SK-N-SH treated with all-trans-retinoic acid at 6 μM for 48 hours (cell line): Measurements from ENCODE around the gene CDYL.

Experiments
- ATAC-seq: fragments of 200-7000 bp; cut with Tn5 transposase; 3 replicates; pipeline ENCODE4 v1.9.1; 2020; ENCODE audit warnings: mild to moderate bottlenecking, moderate library complexity
- ARNTL ChIP-seq: fragments of 450-650 bp; formaldehyde crosslinking; IDR thresholded peaks from 2 replicates; pipeline ENCODE4 v1.5.0; 2020; ENCODE audit warnings: low read depth, mild to moderate bottlenecking, moderate library complexity, borderline replicate concordance
- BACH2 ChIP-seq: fragments of 250-450 bp; sonication (Bioruptor Pico); IDR thresholded peaks from 2 replicates; pipeline ENCODE4 v1.9.0; 2021; ENCODE audit warnings: mild to moderate bottlenecking, borderline replicate concordance
- CSDC2 ChIP-seq: fragments of 250-450 bp; sonication (Bioruptor Pico); IDR thresholded peaks from 2 replicates; pipeline ENCODE4 v1.5.0; 2020; ENCODE audit warnings: mild to moderate bottlenecking, moderate library complexity
- ESRRG ChIP-seq: fragments of 250-450 bp; sonication (Bioruptor Pico); IDR thresholded peaks from 2 replicates; pipeline ENCODE4 v1.6.1; 2021; ENCODE audit warnings: mild to moderate bottlenecking
- GLIS3 ChIP-seq: fragments of 250-450 bp; sonication (Bioruptor Pico); IDR thresholded peaks from 2 replicates; pipeline ENCODE4 v1.5.0; 2020; ENCODE audit warnings: mild to moderate bottlenecking, moderate library complexity
- ISL1 ChIP-seq: fragments of 250-450 bp; sonication (Bioruptor Pico); IDR thresholded peaks from 2 replicates; pipeline ENCODE4 v2.1.2; 2022; ENCODE audit warnings: mild to moderate bottlenecking, moderate library complexity
- OSR1 ChIP-seq: fragments of 250-450 bp; sonication (Bioruptor Pico); IDR thresholded peaks from 2 replicates; pipeline ENCODE4 v1.8.0; 2022; ENCODE audit warnings: moderate library complexity, mild to moderate bottlenecking, inconsistent platforms
- PPARA ChIP-seq: fragments of 250-450 bp; sonication (Bioruptor Pico); IDR thresholded peaks from 2 replicates; pipeline ENCODE4 v1.5.0; 2020; ENCODE audit warnings: mild to moderate bottlenecking, borderline replicate concordance
- RARB ChIP-seq: fragments of 250-450 bp; sonication (Bioruptor Pico); IDR thresholded peaks from 2 replicates; pipeline ENCODE4 v1.8.0; 2021; ENCODE audit warnings: mild to moderate bottlenecking, moderate library complexity
- SNAI2 ChIP-seq: fragments of 250-450 bp; sonication (Bioruptor Pico); IDR thresholded peaks from 2 replicates; pipeline ENCODE4 v1.5.0; 2020; ENCODE audit warnings: mild to moderate bottlenecking, moderate library complexity
- TCF4 ChIP-seq: fragments of 250-450 bp; sonication (Bioruptor Pico); IDR thresholded peaks from 2 replicates; pipeline ENCODE4 v1.8.0; 2021; ENCODE audit warnings: mild to moderate bottlenecking, moderate library complexity, borderline replicate concordance
- TOX ChIP-seq: fragments of 250-450 bp; sonication (Bioruptor Pico); IDR thresholded peaks from 2 replicates; pipeline ENCODE4 v1.8.0; 2021; ENCODE audit warnings: mild to moderate bottlenecking, moderate library complexity, borderline replicate concordance
- ZC3H10 ChIP-seq: fragments of 250-450 bp; sonication (Bioruptor Pico); IDR thresholded peaks from 2 replicates; pipeline ENCODE4 v1.5.1; 2021; ENCODE audit warnings: mild to moderate bottlenecking, moderate library complexity
- ZFP3 ChIP-seq: fragments of 250-450 bp; sonication (Bioruptor Pico); IDR thresholded peaks from 2 replicates; pipeline ENCODE4 v1.5.0; 2020; ENCODE audit warnings: mild to moderate bottlenecking, moderate library complexity
- ZFP30 ChIP-seq: fragments of 450-650 bp; formaldehyde crosslinking; IDR thresholded peaks from 2 replicates; pipeline ENCODE4 v1.5.0; 2022; ENCODE audit warnings: mild to moderate bottlenecking, moderate library complexity
- ZNF70 ChIP-seq: fragments of 450-650 bp; formaldehyde crosslinking; IDR thresholded peaks from 2 replicates; pipeline ENCODE4 v1.5.0; 2020; ENCODE audit warnings: mild to moderate bottlenecking, moderate library complexity
- ZNF8 ChIP-seq: fragments of 450-650 bp; formaldehyde crosslinking; IDR thresholded peaks from 2 replicates; pipeline ENCODE4 v1.5.0; 2020; ENCODE audit warnings: mild to moderate bottlenecking, moderate library complexity
- TF ChIP-seq, protein P1 (sequence below): fragments of 250-450 bp; sonication (Bioruptor Pico); IDR thresholded peaks from 2 replicates; pipeline ENCODE4 v1.5.1; 2020; ENCODE audit warnings: low read depth, mild to moderate bottlenecking, moderate library complexity
- TF ChIP-seq, protein P2 (sequence below): fragments of 250-450 bp; sonication (Bioruptor Pico); IDR thresholded peaks from 2 replicates; pipeline ENCODE4 v1.5.0; 2020; ENCODE audit warnings: mild to moderate bottlenecking, moderate library complexity
- TF ChIP-seq, protein P3 (sequence below): fragments of 250-450 bp; sonication (Bioruptor Pico); IDR thresholded peaks from 2 replicates; pipeline ENCODE4 v1.8.0; 2021; ENCODE audit warnings: low read depth, mild to moderate bottlenecking, moderate library complexity, borderline replicate concordance
- TF ChIP-seq, protein P4 (sequence below): fragments of 250-450 bp; sonication (Bioruptor Pico); IDR thresholded peaks from 2 replicates; pipeline ENCODE4 v1.5.1; 2021; ENCODE audit warnings: mild to moderate bottlenecking, moderate library complexity

The CDYL gene

DNA sequence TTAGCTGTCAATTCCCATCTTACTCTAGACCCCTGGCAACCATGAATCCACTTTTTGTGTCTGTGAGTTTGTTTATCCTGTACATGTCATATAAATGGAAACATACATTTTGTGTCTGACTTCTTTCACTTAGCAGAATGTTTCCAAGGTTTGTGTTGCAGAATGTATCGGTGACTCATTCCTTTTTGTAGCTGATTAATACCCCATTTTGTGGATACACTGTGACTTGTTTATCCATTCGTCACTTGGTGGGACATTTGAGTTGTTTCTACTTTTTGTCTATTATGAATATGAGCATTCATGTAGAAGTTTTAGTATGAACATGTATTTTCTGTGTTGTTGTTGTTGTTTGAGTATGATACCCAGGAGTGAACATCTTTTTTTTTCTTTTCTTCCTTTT, 21.4 kb downstream of the CDYL start:
- TF ChIP-seq ARNTL (CRISPR knock-in tag) = no peak
- no peak for TF ChIP-seq OSR1
- TF ChIP-seq ISL1 (CRISPR knock-in tag) = no peak
- no peak for TF ChIP-seq GLIS3
- no peak for TF ChIP-seq ZFP3 (CRISPR knock-in tag)
- no peak for TF ChIP-seq TOX (CRISPR knock-in tag)
- no peak for TF ChIP-seq ZC3H10 (CRISPR knock-in tag)
- TF ChIP-seq, protein P1, sequence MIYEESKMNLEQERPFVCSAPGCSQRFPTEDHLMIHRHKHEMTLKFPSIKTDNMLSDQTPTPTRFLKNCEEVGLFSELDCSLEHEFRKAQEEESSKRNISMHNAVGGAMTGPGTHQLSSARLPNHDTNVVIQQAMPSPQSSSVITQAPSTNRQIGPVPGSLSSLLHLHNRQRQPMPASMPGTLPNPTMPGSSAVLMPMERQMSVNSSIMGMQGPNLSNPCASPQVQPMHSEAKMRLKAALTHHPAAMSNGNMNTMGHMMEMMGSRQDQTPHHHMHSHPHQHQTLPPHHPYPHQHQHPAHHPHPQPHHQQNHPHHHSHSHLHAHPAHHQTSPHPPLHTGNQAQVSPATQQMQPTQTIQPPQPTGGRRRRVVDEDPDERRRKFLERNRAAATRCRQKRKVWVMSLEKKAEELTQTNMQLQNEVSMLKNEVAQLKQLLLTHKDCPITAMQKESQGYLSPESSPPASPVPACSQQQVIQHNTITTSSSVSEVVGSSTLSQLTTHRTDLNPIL (CRISPR knock-in tag) = no peak
- ATAC-seq = no peak

DNA sequence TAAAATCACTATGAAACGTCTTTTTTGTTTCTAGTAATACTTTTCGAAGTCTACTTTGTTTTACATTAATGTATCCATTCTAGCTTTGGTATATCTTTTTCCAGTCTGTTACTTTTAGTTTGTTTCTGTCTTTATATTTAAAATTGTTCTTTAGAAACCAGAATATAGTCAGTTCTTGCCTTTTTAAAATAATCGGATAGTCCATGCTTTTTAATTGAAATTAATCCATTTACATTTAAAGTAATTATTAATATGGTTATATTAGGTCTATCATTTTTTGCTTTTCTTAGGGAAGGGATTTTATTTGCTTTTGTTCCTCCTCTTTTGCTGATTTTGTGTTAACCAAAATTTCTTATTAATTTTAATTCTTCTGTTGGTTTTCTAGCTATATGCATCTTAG, 23.7 kb downstream of the CDYL start:
- no peak for ATAC-seq
- TF ChIP-seq GLIS3 = no peak
- TF ChIP-seq SNAI2 = no peak
- TF ChIP-seq OSR1 = no peak
- no peak for TF ChIP-seq RARB (CRISPR knock-in tag)

DNA sequence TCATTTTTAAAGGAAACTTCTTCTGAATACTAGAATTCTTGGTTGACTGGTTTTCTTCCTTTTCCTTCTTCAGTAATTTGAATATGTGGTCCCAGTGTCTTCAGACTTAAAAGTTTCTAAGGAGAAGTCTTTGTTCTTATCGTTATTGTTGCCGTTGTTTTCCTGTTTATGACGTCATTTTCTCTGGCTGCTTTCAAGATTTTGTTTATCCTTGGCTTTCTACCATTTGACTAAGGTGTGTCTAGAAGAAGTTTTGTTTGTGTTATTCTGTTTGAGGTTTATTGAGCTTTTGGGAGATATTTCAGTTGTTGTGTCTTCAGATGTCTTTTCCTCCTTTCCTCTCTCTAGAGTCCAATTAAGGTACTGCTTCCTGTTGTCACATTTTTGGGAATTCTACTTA, 24.5 kb downstream of the CDYL start:
- ATAC-seq = no peak

DNA sequence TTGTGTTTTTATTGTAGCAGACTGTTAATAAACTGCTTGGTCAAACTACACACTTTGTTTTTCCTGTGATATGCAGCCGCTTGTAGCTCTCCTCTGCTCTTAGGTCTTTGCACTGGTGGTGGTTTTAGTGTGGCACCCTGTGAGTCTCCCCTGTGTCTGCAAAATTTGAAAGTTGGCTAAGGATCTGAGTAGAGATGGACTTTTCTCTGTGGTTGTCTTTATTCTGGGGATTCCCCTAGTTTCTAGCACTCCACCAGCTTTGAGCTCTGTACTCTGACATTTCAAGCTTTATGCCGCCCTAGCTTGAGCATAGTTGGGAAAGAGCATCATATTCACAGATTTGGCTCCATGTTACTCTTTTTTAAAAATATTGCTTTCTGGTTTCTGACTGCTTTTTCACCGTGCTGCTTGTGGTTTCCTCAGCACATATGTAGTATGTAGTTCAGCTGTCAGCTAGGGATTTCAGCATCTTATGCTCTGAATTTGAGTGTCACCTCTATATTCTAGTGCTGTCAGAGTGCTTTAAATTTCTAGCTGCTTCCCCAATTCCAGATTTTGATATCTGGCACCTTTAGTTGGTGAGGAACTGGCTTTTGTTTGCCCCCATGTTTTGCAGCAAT, 25.4 kb downstream of the CDYL start:
- no peak for ATAC-seq
- no peak for TF ChIP-seq ZNF70 (CRISPR knock-in tag)

More for the DNA sequence above, 24.5 kb downstream of the CDYL start:
- TF ChIP-seq SNAI2 (no peak), TCF4 (CRISPR knock-in tag) (no peak), OSR1 (no peak)

DNA sequence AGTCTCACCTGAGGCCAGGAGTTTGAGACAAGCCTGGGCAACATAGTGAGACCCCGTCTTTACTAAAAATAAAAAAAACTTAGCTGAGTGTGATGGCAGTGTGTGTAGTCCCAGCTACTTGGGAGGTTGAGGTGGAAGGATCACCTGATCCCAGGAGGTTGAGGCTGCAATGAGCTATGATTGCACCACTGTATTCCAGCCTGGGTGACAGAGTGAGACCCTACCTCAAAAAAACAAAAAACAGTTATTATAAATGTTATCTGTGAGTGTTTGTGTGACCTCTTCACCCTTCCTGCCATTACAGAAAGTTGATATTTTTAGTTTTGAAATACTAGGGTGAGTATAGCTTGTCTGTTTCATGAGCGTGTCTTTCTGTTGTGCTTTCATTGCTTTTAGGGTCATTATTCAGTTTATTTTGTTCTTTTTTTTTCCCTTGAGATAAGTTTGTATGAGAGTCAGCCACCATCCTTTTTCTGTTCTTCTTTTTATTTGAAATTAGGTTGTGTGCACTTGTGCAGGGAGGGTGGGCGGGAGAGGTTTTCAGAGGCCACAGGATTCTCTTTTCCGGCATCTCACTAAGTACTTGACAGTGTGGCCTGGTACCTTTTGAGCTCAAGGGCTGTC, 26.2 kb downstream of the CDYL start:
- no peak for TF ChIP-seq GLIS3
- no peak for TF ChIP-seq CSDC2 (CRISPR knock-in tag)
- ATAC-seq = no peak

DNA sequence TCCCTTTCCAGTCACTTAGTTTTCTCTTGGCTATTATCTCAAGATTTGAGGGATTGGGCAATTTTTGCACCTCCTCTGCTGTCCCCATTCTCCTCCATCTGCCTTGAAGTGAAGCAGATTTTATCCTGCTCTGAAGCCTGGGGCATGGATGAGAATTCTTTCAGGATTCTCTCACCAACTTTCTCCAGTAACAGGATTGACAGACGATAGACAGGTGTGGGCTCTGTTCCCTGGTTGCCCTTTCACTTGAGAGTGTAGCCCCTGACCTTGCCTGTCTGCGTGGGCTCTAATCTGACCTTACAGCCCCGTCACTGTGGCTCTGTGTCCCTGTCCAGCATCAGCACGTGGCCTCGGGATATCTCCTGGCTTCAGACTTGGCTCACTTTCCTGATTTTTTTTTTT, 27.1 kb downstream of the CDYL start:
- peak; percentile 18; the same call in 1 of the 3 replicates for ATAC-seq
- TF ChIP-seq ZFP30 (no peak), RARB (CRISPR knock-in tag) (no peak)

DNA sequence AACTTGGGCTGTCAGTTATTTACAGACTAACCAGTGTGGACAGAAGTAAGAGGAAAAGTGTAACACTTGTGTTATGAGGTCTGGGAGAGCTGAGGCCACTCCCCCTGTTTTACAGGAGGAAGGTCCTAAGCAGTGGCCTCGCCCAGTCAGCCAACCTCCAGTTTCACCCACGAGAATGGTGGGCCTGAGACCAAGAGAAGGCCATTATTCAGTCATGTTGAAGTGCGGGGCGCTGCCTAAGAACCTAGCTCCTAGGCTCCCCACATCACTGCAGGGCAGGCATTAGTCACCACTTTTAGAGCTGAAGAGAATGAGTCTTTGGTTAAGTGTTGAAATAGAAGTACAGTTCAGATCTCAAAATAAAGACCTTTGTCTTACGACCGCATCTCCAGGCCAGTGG, 27.9 kb downstream of the CDYL start:
- TF ChIP-seq BACH2 (CRISPR knock-in tag) (no peak), ZFP30 (no peak), ESRRG (no peak), TOX (CRISPR knock-in tag) (no peak), PPARA (no peak), CSDC2 (CRISPR knock-in tag) (no peak), ZNF8 (CRISPR knock-in tag) (no peak), ZC3H10 (CRISPR knock-in tag) (no peak), RARB (CRISPR knock-in tag) (no peak), ZNF70 (CRISPR knock-in tag) (no peak), ARNTL (CRISPR knock-in tag) (no peak), ISL1 (CRISPR knock-in tag) (no peak), SNAI2 (no peak)
- TF ChIP-seq, protein P1 (CRISPR knock-in tag) = no peak
- TF ChIP-seq, protein P2, sequence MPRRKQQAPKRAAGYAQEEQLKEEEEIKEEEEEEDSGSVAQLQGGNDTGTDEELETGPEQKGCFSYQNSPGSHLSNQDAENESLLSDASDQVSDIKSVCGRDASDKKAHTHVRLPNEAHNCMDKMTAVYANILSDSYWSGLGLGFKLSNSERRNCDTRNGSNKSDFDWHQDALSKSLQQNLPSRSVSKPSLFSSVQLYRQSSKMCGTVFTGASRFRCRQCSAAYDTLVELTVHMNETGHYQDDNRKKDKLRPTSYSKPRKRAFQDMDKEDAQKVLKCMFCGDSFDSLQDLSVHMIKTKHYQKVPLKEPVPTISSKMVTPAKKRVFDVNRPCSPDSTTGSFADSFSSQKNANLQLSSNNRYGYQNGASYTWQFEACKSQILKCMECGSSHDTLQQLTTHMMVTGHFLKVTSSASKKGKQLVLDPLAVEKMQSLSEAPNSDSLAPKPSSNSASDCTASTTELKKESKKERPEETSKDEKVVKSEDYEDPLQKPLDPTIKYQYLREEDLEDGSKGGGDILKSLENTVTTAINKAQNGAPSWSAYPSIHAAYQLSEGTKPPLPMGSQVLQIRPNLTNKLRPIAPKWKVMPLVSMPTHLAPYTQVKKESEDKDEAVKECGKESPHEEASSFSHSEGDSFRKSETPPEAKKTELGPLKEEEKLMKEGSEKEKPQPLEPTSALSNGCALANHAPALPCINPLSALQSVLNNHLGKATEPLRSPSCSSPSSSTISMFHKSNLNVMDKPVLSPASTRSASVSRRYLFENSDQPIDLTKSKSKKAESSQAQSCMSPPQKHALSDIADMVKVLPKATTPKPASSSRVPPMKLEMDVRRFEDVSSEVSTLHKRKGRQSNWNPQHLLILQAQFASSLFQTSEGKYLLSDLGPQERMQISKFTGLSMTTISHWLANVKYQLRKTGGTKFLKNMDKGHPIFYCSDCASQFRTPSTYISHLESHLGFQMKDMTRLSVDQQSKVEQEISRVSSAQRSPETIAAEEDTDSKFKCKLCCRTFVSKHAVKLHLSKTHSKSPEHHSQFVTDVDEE (CRISPR knock-in tag) = no peak
- TF ChIP-seq, protein P3, sequence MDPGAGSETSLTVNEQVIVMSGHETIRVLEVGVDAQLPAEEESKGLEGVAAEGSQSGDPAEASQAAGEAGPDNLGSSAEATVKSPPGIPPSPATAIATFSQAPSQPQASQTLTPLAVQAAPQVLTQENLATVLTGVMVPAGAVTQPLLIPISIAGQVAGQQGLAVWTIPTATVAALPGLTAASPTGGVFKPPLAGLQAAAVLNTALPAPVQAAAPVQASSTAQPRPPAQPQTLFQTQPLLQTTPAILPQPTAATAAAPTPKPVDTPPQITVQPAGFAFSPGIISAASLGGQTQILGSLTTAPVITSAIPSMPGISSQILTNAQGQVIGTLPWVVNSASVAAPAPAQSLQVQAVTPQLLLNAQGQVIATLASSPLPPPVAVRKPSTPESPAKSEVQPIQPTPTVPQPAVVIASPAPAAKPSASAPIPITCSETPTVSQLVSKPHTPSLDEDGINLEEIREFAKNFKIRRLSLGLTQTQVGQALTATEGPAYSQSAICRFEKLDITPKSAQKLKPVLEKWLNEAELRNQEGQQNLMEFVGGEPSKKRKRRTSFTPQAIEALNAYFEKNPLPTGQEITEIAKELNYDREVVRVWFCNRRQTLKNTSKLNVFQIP (CRISPR knock-in tag) = no peak
- TF ChIP-seq, protein P4, sequence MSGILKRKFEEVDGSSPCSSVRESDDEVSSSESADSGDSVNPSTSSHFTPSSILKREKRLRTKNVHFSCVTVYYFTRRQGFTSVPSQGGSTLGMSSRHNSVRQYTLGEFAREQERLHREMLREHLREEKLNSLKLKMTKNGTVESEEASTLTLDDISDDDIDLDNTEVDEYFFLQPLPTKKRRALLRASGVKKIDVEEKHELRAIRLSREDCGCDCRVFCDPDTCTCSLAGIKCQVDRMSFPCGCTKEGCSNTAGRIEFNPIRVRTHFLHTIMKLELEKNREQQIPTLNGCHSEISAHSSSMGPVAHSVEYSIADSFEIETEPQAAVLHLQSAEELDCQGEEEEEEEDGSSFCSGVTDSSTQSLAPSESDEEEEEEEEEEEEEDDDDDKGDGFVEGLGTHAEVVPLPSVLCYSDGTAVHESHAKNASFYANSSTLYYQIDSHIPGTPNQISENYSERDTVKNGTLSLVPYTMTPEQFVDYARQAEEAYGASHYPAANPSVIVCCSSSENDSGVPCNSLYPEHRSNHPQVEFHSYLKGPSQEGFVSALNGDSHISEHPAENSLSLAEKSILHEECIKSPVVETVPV (CRISPR knock-in tag) = no peak
- peak; percentile 15; the same call in 2 of the 3 replicates for ATAC-seq
